IMR-90 (cell line): ENCODE measurements around the gene ALG1. TPM values are rescaled to one million over a fixed set of nuclear protein-coding genes. Genes with fewer than 3 reads are reported as not detected.

Experiments
- ATAC-seq: fragments of 200-7000 bp; cut with Tn5 transposase; 2 replicates; pipeline ENCODE4 v1.9.1; 2020; ENCODE audit warnings: low read depth, mild to moderate bottlenecking, moderate library complexity
- BruUV-seq: library from RNA; stranded (reverse); fragments of 400-500 nt; replicated peaks from 2 replicates; lab custom pipeline; 2021; lab: Mats Ljungman, UMichigan
- CTCF ChIA-PET: fragments of 300-600 bp; formaldehyde crosslinking; extraction: SDS; loops from one replicate; lab custom pipeline; 2021; ENCODE audit warnings: antibody characterized with exemption; lab: Yijun Ruan, JAX
- POLR2A ChIA-PET: fragments of 300-600 bp; sonication (Branson Sonifier 250); formaldehyde crosslinking; loops from one replicate; lab custom pipeline; 2022; ENCODE audit warnings: antibody characterized with exemption; ENCODE audit not compliant: unreplicated experiment; lab: Charles Lee
- DNase-seq: peaks from one replicate; pipeline ENCODE4 v3.0.0; 2013
- H2AFZ ChIP-seq: replicated peaks from 2 replicates; pipeline ENCODE3; 2013; ENCODE audit warnings: low read length, mild to moderate bottlenecking; ENCODE audit not compliant: poor library complexity
- H2AK5ac ChIP-seq: 2 replicates; pipeline ENCODE4 v1.6.1; 2013; ENCODE audit warnings: low read depth, low read length, inconsistent platforms
- H2AK9ac ChIP-seq: replicated peaks from 2 replicates; pipeline ENCODE3; 2013; ENCODE audit warnings: mild to moderate bottlenecking, low read depth, low read length, moderate library complexity; ENCODE audit not compliant: poor library complexity
- H2BK120ac ChIP-seq: 2 replicates; pipeline ENCODE4 v1.6.1; 2013; ENCODE audit warnings: low read depth, low read length, inconsistent platforms
- H2BK15ac ChIP-seq: 3 replicates; pipeline ENCODE4 v1.6.1; 2013; ENCODE audit warnings: low read depth, low read length, inconsistent platforms
- H2BK20ac ChIP-seq: 2 replicates; pipeline ENCODE4 v1.6.1; 2013; ENCODE audit warnings: low read depth, mild to moderate bottlenecking, inconsistent platforms, low read length, moderate library complexity
- H2BK5ac ChIP-seq: 2 replicates; pipeline ENCODE4 v1.6.1; 2013; ENCODE audit warnings: mild to moderate bottlenecking, low read depth, low read length, inconsistent platforms; ENCODE audit not compliant: poor library complexity, severe bottlenecking
- H3K14ac ChIP-seq: replicated peaks from 2 replicates; pipeline ENCODE4 v1.6.1; 2013; ENCODE audit warnings: low read depth, low read length, inconsistent platforms
- H3K18ac ChIP-seq: 2 replicates; pipeline ENCODE4 v1.6.1; 2013; ENCODE audit warnings: low read depth, low read length, control low read depth
- H3K23ac ChIP-seq: 2 replicates; pipeline ENCODE4 v1.6.1; 2013; ENCODE audit warnings: low read depth, low read length, inconsistent platforms
- H3K27ac ChIP-seq: 2 replicates; pipeline ENCODE4 v1.5.1; 2013; ENCODE audit warnings: mild to moderate bottlenecking, control low read depth, low read length; ENCODE audit not compliant: insufficient read depth
- H3K27me3 ChIP-seq: 2 replicates; pipeline ENCODE4 v1.6.1; 2013; ENCODE audit warnings: low read length; ENCODE audit not compliant: control insufficient read depth, insufficient read depth
- H3K36me3 ChIP-seq: 2 replicates; pipeline ENCODE4 v1.6.1; 2013; ENCODE audit warnings: low read length, mixed read lengths; ENCODE audit not compliant: control insufficient read depth, insufficient read depth
- H3K4ac ChIP-seq: 2 replicates; pipeline ENCODE4 v1.6.1; 2013; ENCODE audit warnings: low read depth, low read length, inconsistent platforms
- H3K4me1 ChIP-seq: 2 replicates; pipeline ENCODE4 v1.6.1; 2013; ENCODE audit warnings: low read length, mixed read lengths; ENCODE audit not compliant: control insufficient read depth, insufficient read depth
- H3K4me2 ChIP-seq: 2 replicates; pipeline ENCODE4 v1.6.1; 2013; ENCODE audit warnings: low read depth, mild to moderate bottlenecking, control low read depth, low read length, moderate library complexity
- H3K4me3 ChIP-seq: 2 replicates; pipeline ENCODE4 v1.5.1; 2013; ENCODE audit warnings: low read depth, mild to moderate bottlenecking, control low read depth, low read length, moderate library complexity; ENCODE audit not compliant: insufficient read depth
- H3K56ac ChIP-seq: 2 replicates; pipeline ENCODE4 v1.6.1; 2013; ENCODE audit warnings: low read length, inconsistent platforms; ENCODE audit not compliant: insufficient read depth; ENCODE audit errors: extremely low read depth
- H3K79me1 ChIP-seq, 2 experiments: 2 replicates each; pipeline ENCODE4 v1.6.1; 2013; ENCODE audit warnings: low read length in 2 of 2, inconsistent platforms in 1 of 2, low read depth in 1 of 2
- H3K9ac ChIP-seq: 2 replicates; pipeline ENCODE4 v1.6.1; 2013; ENCODE audit warnings: low read depth, low read length, control low read depth
- H3K9me1 ChIP-seq: 2 replicates; pipeline ENCODE4 v1.6.1; 2013; ENCODE audit warnings: low read length, inconsistent platforms; ENCODE audit not compliant: insufficient read depth
- H3K9me3 ChIP-seq: 2 replicates; pipeline ENCODE4 v1.6.1; 2013; ENCODE audit warnings: low read length; ENCODE audit not compliant: control insufficient read depth, insufficient read depth
- H4K20me1 ChIP-seq: 2 replicates; pipeline ENCODE4 v1.6.1; 2013; ENCODE audit warnings: low read length, inconsistent platforms; ENCODE audit not compliant: insufficient read depth
- H4K5ac ChIP-seq: 2 replicates; pipeline ENCODE4 v1.6.1; 2013; ENCODE audit warnings: mild to moderate bottlenecking, low read depth, low read length, control low read depth
- H4K8ac ChIP-seq, 2 experiments: 2 replicates each; pipeline ENCODE4 v1.6.1; 2013; ENCODE audit warnings: low read depth in 2 of 2, low read length in 2 of 2, control low read depth in 1 of 2, inconsistent platforms in 1 of 2
- H4K91ac ChIP-seq: 2 replicates; pipeline ENCODE4 v1.6.1; 2013; ENCODE audit warnings: low read depth, low read length, inconsistent platforms; ENCODE audit not compliant: insufficient read depth
- BHLHE40 ChIP-seq: fragments of 150-350 bp; IDR thresholded peaks from 2 replicates; pipeline ENCODE4 v1.6.1; 2016; ENCODE audit warnings: mild to moderate bottlenecking, low read depth, low read length
- CEBPB ChIP-seq: IDR thresholded peaks from 2 replicates; pipeline ENCODE4 v1.6.1; 2012; ENCODE audit warnings: low read depth, low read length, improper control_type of control experiment
- CHD1 ChIP-seq: IDR thresholded peaks from 2 replicates; pipeline ENCODE4 v1.6.1; 2012; ENCODE audit warnings: low read depth, low read length, improper control_type of control experiment
- CTCF ChIP-seq: conservative IDR thresholded peaks from 2 replicates; pipeline ENCODE4 v1.5.1; 2012; ENCODE audit warnings: mild to moderate bottlenecking, low read depth, low read length, improper control_type of control experiment
- ELK1 ChIP-seq: fragments of 150-350 bp; IDR thresholded peaks from 2 replicates; pipeline ENCODE4 v1.6.1; 2016; ENCODE audit warnings: low read depth, mild to moderate bottlenecking, low read length, moderate library complexity, borderline replicate concordance
- FOS ChIP-seq: fragments of 150-350 bp; IDR thresholded peaks from 2 replicates; pipeline ENCODE4 v1.6.1; 2016; ENCODE audit warnings: low read depth, low read length
- MAFK ChIP-seq: IDR thresholded peaks from 2 replicates; pipeline ENCODE4 v1.6.1; 2012; ENCODE audit warnings: low read depth, low read length, improper control_type of control experiment
- MAZ ChIP-seq: IDR thresholded peaks from 2 replicates; pipeline ENCODE4 v1.6.1; 2012; ENCODE audit warnings: low read depth, mild to moderate bottlenecking, low read length, improper control_type of control experiment, moderate library complexity, borderline replicate concordance
- MXI1 ChIP-seq: IDR thresholded peaks from 2 replicates; pipeline ENCODE4 v1.6.1; 2012; ENCODE audit warnings: low read depth, mild to moderate bottlenecking, low read length, moderate library complexity, borderline replicate concordance
- NFE2L2 ChIP-seq: fragments of 150-350 bp; IDR thresholded peaks from 2 replicates; pipeline ENCODE4 v1.6.1; 2016; ENCODE audit warnings: low read depth, mild to moderate bottlenecking, low read length
- POLR2A ChIP-seq: IDR thresholded peaks from 2 replicates; pipeline ENCODE4 v1.6.1; 2012; ENCODE audit warnings: mild to moderate bottlenecking, low read depth, low read length
- RAD21 ChIP-seq: IDR thresholded peaks from 2 replicates; pipeline ENCODE4 v1.6.1; 2012; ENCODE audit warnings: low read length, improper control_type of control experiment
- RCOR1 ChIP-seq: IDR thresholded peaks from 2 replicates; pipeline ENCODE4 v1.6.1; 2012; ENCODE audit warnings: mild to moderate bottlenecking, low read length, improper control_type of control experiment; ENCODE audit not compliant: insufficient replicate concordance
- RFX5 ChIP-seq: IDR thresholded peaks from 2 replicates; pipeline ENCODE4 v1.8.0; 2012; ENCODE audit warnings: low read depth, mild to moderate bottlenecking, low read length, moderate library complexity
- SMC3 ChIP-seq: fragments of 150-350 bp; IDR thresholded peaks from 2 replicates; pipeline ENCODE4 v1.6.1; 2016; ENCODE audit warnings: low read depth, mild to moderate bottlenecking, antibody characterized with exemption, low read length, moderate library complexity
- USF2 ChIP-seq: fragments of 150-350 bp; IDR thresholded peaks from 2 replicates; pipeline ENCODE4 v1.6.1; 2017; ENCODE audit warnings: mild to moderate bottlenecking, antibody characterized with exemption, low read length, low read depth
- WGBS, 2 experiments: methylation state at CpG; one replicate each; pipeline versions ENCODE4 v1.1.5 to v1.1.7; 2013; ENCODE audit warnings: missing lambda C conversion rate in 2 of 2; ENCODE audit not compliant: insufficient read length in 1 of 2; ENCODE audit errors: extremely low coverage in 2 of 2; 5-methylcytosine and 5-hydroxymethylcytosine counted together
- dilution Hi-C: fragments of 300-500 bp; cut with HindIII; formaldehyde crosslinking; loops from one replicate; pipeline ENCODE4 v1.14.3; 2018; ENCODE audit warnings: low sequenced_read_pairs; ENCODE audit not compliant: unreplicated experiment
- in situ Hi-C: fragments of 300-500 bp; cut with MboI; formaldehyde crosslinking; loops from 3 replicates; pipeline ENCODE4 v1.14.3; 2019; ENCODE audit warnings: low sequenced_read_pairs, inconsistent platforms, mixed read lengths
- intact Hi-C: fragments of 100-400 bp; cut with micrococcal nuclease; formaldehyde crosslinking; loops from 2 replicates; pipeline ENCODE4 v1.10.0; 2022
- polyA plus RNA-seq, 3 experiments: library from polyadenylated mRNA; depleted of rRNA; stranded (reverse); fragments of >200 nt; gene quantifications; 2 replicates each; pipeline ENCODE4 v1.2.3, GENCODE V29; 2012; ENCODE audit warnings: low replicate concordance in 1 of 3
- total RNA-seq: library from RNA; depleted of rRNA; stranded (reverse); fragments of >200 nt; gene quantifications from 2 replicates; pipeline ENCODE4 v1.2.3, GENCODE V29; 2012

The ALG1 gene
- total and polyA plus RNA-seq, 2 of the 4 experiments (the other 2 are of a cell fraction) = 30.9 to 41.0 TPM

GRCh38 chr16:5073279-5073629, 1.6 kb downstream of the ALG1 start:
- Histone ChIP-seq H2BK20ac (no peak overlapping the region), H3K4ac (no peak overlapping the region), H3K4me1 (peaks cover 3% of the 10 kb centered on the region; the same call in 1 of the 2 replicates), H2BK15ac (no peak overlapping the region), H3K36me3 (peaks cover 25% of the 10 kb centered on the region), H4K20me1 (no peaks in the 10 kb centered on the region), H3K9me3 (no peaks in the 10 kb centered on the region), H2BK5ac (no peak overlapping the region), H2AK5ac (no peak overlapping the region), H3K27ac (no peak overlapping the region), H3K4me3 (no peak overlapping the region), H3K9ac (no peak overlapping the region), H2AK9ac (peak overlapping the region; percentile 80), H2AFZ (no peak overlapping the region), H3K9me1 (peaks cover 9% of the 10 kb centered on the region), H4K91ac (no peak overlapping the region), H3K18ac (no peak overlapping the region), H4K8ac (no peak overlapping the region), H2BK120ac (no peak overlapping the region), H3K23ac (no peak overlapping the region), H3K56ac (no peak overlapping the region), H3K79me1 (peaks cover 4 to 38% of the 10 kb centered on the region in 2 experiments; a peak in 3 of 4 replicates), H3K27me3 (no peaks in the 10 kb centered on the region), H3K14ac (no peak overlapping the region), H4K5ac (no peak overlapping the region), H3K4me2 (peak overlapping the region; percentile 91; the same call in 1 of the 2 replicates)
- WGBS, 2 experiments = no CpG with 5 or more reads among the region's 2 CpGs
- POLR2A ChIA-PET = no interaction called here
- in situ Hi-C loops (no loop called here), dilution Hi-C loops (no loop called here), intact Hi-C loops (no loop called here)
- peak; percentile 79 for DNase-seq
- no peak for ATAC-seq
- CTCF ChIA-PET = interaction anchor here (0.7 to 1.4 kb wide), 2 partner anchors 12 to 178 kb away, joined by 3 read pairs; no protein-coding TSS in a partner anchor
- no TSS peak for BruUV-seq
- TF ChIP-seq USF2 (no peak), RFX5 (no peak), POLR2A (no peak), SMC3 (no peak), RCOR1 (no peak), RAD21 (no peak), BHLHE40 (no peak), MAFK (no peak), CEBPB (no peak), MXI1 (no peak), CHD1 (no peak), FOS (no peak), NFE2L2 (no peak), ELK1 (no peak), CTCF (no peak), MAZ (no peak)
